Keratinocyte (primary cell): ENCODE data around the gene SLC49A4. TPM values are rescaled to one million over a fixed set of nuclear protein-coding genes. Genes with fewer than 3 reads are reported as not detected.

ENCODE experiments used
- DNase-seq: peaks from one replicate; pipeline ENCODE4 v3.0.0-alpha.2; 2011; ENCODE audit warnings: low read depth, missing footprints, low spot score
- FAIRE-seq: peaks from 2 replicates; lab custom pipeline; 2011; peaks lifted over from hg19 to GRCh38; lab: Jason Lieb, UNC
- H2AFZ ChIP-seq: 2 replicates; pipeline ENCODE4 v1.6.0; 2012; ENCODE audit warnings: low read length, control low read depth, inconsistent platforms; ENCODE audit not compliant: control insufficient read depth
- H3K27ac ChIP-seq: 2 replicates; pipeline ENCODE4 v1.5.1; 2011; ENCODE audit warnings: low read length; ENCODE audit not compliant: control insufficient read depth, insufficient read depth
- H3K27me3 ChIP-seq: 3 replicates; pipeline ENCODE4 v1.6.0; 2011; ENCODE audit warnings: low read length; ENCODE audit not compliant: control insufficient read depth, insufficient read depth; ENCODE audit errors: extremely low read depth
- H3K36me3 ChIP-seq, 2 experiments: 2 replicates in 1 of 2; 3 replicates in 1 of 2; pipeline ENCODE4 v1.5.1; 2011; ENCODE audit warnings: low read length in 2 of 2, mild to moderate bottlenecking in 1 of 2; ENCODE audit not compliant: control insufficient read depth in 2 of 2, insufficient read depth in 2 of 2; ENCODE audit errors: extremely low read depth in 1 of 2
- H3K4me1 ChIP-seq: 3 replicates; pipeline ENCODE4 v1.5.1; 2011; ENCODE audit warnings: low read length; ENCODE audit not compliant: control insufficient read depth, insufficient read depth; ENCODE audit errors: extremely low read depth
- H3K4me2 ChIP-seq: 3 replicates; pipeline ENCODE4 v1.6.0; 2011; ENCODE audit warnings: low read depth, low read length; ENCODE audit not compliant: control insufficient read depth, insufficient read depth; ENCODE audit errors: extremely low read depth
- H3K4me3 ChIP-seq, 3 experiments: fragments of 200-600 bp in 1 of 3; sonication (generic) in 1 of 3; 2 replicates in 2 of 3; 3 replicates in 1 of 3; pipeline ENCODE4 v1.5.1; 2011 to 2016; ENCODE audit warnings: low read length in 3 of 3, mild to moderate bottlenecking in 3 of 3, control low read depth in 2 of 3, inconsistent platforms in 1 of 3, low read depth in 1 of 3, mixed read lengths in 1 of 3, mixed run types in 1 of 3, moderate library complexity in 1 of 3; ENCODE audit not compliant: control insufficient read depth in 2 of 3, insufficient read depth in 2 of 3; ENCODE audit errors: extremely low read depth in 1 of 3
- H3K79me2 ChIP-seq: 2 replicates; pipeline ENCODE4 v1.6.0; 2012; ENCODE audit warnings: low read length; ENCODE audit not compliant: control insufficient read depth, insufficient read depth
- H3K9ac ChIP-seq: 3 replicates; pipeline ENCODE4 v1.6.0; 2011; ENCODE audit warnings: low read length; ENCODE audit not compliant: control insufficient read depth, insufficient read depth; ENCODE audit errors: extremely low read depth
- H3K9me1 ChIP-seq: 3 replicates; pipeline ENCODE4 v1.6.0; 2011; ENCODE audit warnings: low read length; ENCODE audit not compliant: control insufficient read depth, insufficient read depth; ENCODE audit errors: extremely low read depth
- H3K9me3 ChIP-seq: 2 replicates; pipeline ENCODE4 v1.5.1; 2012; ENCODE audit warnings: low read depth, low read length; ENCODE audit not compliant: control insufficient read depth
- H4K20me1 ChIP-seq: 3 replicates; pipeline ENCODE4 v1.6.0; 2011; ENCODE audit warnings: low read length; ENCODE audit not compliant: control insufficient read depth, insufficient read depth; ENCODE audit errors: extremely low read depth
- CTCF ChIP-seq, 3 experiments: IDR thresholded peaks in 1 of 3; conservative IDR thresholded peaks in 1 of 3; optimal IDR thresholded peaks in 1 of 3; 2 replicates in 2 of 3; 3 replicates in 1 of 3; pipeline versions ENCODE3 to v1.5.1; 2011; ENCODE audit warnings: low read length in 3 of 3, mild to moderate bottlenecking in 3 of 3, moderate library complexity in 2 of 3, control low read depth in 1 of 3, inconsistent platforms in 1 of 3; ENCODE audit not compliant: insufficient read depth in 2 of 3; ENCODE audit errors: extremely low read depth in 1 of 3
- EZH2 ChIP-seq: IDR thresholded peaks from one replicate; pipeline ENCODE4 v1.6.1; 2012; ENCODE audit warnings: inconsistent platforms, mild to moderate bottlenecking, low read length, moderate library complexity
- dilution Hi-C: fragments of 300-500 bp; cut with MboI; formaldehyde crosslinking; loops from one replicate; pipeline ENCODE4 v1.7.0; 2020; ENCODE audit warnings: low sequenced_read_pairs; ENCODE audit not compliant: extremely low pct_ligation_motif_present
- polyA plus RNA-seq, 5 experiments: library from polyadenylated mRNA; depleted of rRNA in 3 of 5; stranded (reverse) in 3 of 5; stranded (forward) in 1 of 5; unstranded in 1 of 5; fragments of >200 nt; gene quantifications; 1 replicate in 1 of 5; 2 replicates in 3 of 5; 3 replicates in 1 of 5; pipeline versions ENCODE4 v1.2.1 to v1.2.3, GENCODE V29; 2011 to 2012; ENCODE audit warnings: missing spikeins in 2 of 5, low read depth in 1 of 5, low replicate concordance in 1 of 5

The SLC49A4 gene
- polyA plus RNA-seq, 1 donor (not counting 4 experiments of a cell fraction or from before 2014, with no cell fraction given), result 18.2 TPM

GRCh38 chr3:122920986-122921385 lies 126.1 kb downstream of the SLC49A4 start:
- dilution Hi-C loops, result no loop called here
- Histone ChIP-seq H3K27me3 (peaks cover 36% of the 10 kb centered on the region), H3K4me2 (no peak overlapping the region), H3K4me3 (no peak overlapping the region), H4K20me1 (no peaks in the 10 kb centered on the region), H3K9me3 (no peaks in the 10 kb centered on the region), H3K79me2 (no peaks in the 10 kb centered on the region), H3K9me1 (no peaks in the 10 kb centered on the region), H3K9ac (no peak overlapping the region), H3K4me1 (peaks cover 3% of the 10 kb centered on the region), H3K36me3 (no peaks in the 10 kb centered on the region), H2AFZ (no peak overlapping the region), H3K27ac (no peak overlapping the region)
- FAIRE-seq, result no peak
- TF ChIP-seq CTCF (optimal IDR thresholded peaks at IDR 0.05 in 1 of 3, IDR thresholded peaks at IDR 0.05 in 1 of 3, conservative IDR thresholded peaks at IDR 0.05 in 1 of 3; ENCODE audit: extremely low read depth in 1 of 3, insufficient read depth in 2 of 3, low read length in 3 of 3), result no peak
- no peak for TF ChIP-seq EZH2
- no peak for DNase-seq

- H3K4me2 ChIP-seq, result peak overlapping the region; percentile 67
- no peaks in the 10 kb centered on the region for H3K9me3 ChIP-seq
- no peak overlapping the region for H3K27ac ChIP-seq
- no peaks in the 10 kb centered on the region for H3K9me1 ChIP-seq
- H3K36me3 ChIP-seq, result no peaks in the 10 kb centered on the region
- no peak overlapping the region for H3K9ac ChIP-seq
- no peaks in the 10 kb centered on the region for H3K79me2 ChIP-seq
- TF ChIP-seq EZH2 (peak; percentile 90), CTCF (optimal IDR thresholded peaks at IDR 0.05 in 1 of 3, IDR thresholded peaks at IDR 0.05 in 1 of 3, conservative IDR thresholded peaks at IDR 0.05 in 1 of 3; ENCODE audit: extremely low read depth in 1 of 3, insufficient read depth in 2 of 3, low read length in 3 of 3) (peak; percentile 9 to 55 (median 42))
- no peaks in the 10 kb centered on the region for H4K20me1 ChIP-seq
- dilution Hi-C loops, result no loop called here
- peak overlapping the region; percentile 10 for H2AFZ ChIP-seq
- peaks cover 36% of the 10 kb centered on the region for H3K27me3 ChIP-seq
- DNase-seq, result no peak
- H3K4me3 ChIP-seq, result peak overlapping the region in 1 of 3 experiments; percentile 56
- FAIRE-seq, result no peak
- peaks cover 3% of the 10 kb centered on the region for H3K4me1 ChIP-seq
Measured at GRCh38 chr3:122921791-122922651, 127.2 kb downstream of the SLC49A4 start.
